H9 (cell line): Measurements from ENCODE around the gene CCDC85A. TPM values are rescaled to one million over a fixed set of nuclear protein-coding genes. Genes with fewer than 3 reads are reported as not detected.

ENCODE experiments used
- DNase-seq: peaks from one replicate; pipeline ENCODE4 v3.0.0-alpha.2; 2017
- H2AFZ ChIP-seq: one replicate; pipeline ENCODE4 v1.6.1; 2013; ENCODE audit warnings: mild to moderate bottlenecking, low read length, control low read depth, moderate library complexity
- H2AK5ac ChIP-seq: 2 replicates; pipeline ENCODE4 v1.6.1; 2013; ENCODE audit warnings: low read length, control low read depth, mixed read lengths; ENCODE audit not compliant: insufficient read length
- H2BK120ac ChIP-seq: one replicate; pipeline ENCODE4 v1.6.1; 2013; ENCODE audit warnings: low read depth, mild to moderate bottlenecking, low read length, control low read depth, inconsistent platforms; ENCODE audit not compliant: poor library complexity, severe bottlenecking
- H2BK12ac ChIP-seq: 2 replicates; pipeline ENCODE4 v1.6.1; 2013; ENCODE audit warnings: low read length, control low read depth, mixed read lengths, low read depth; ENCODE audit not compliant: insufficient read length
- H2BK15ac ChIP-seq: 2 replicates; pipeline ENCODE4 v1.6.1; 2013; ENCODE audit warnings: low read depth, low read length, control low read depth
- H2BK20ac ChIP-seq: one replicate; pipeline ENCODE4 v1.6.1; 2013; ENCODE audit warnings: low read depth, mild to moderate bottlenecking, low read length, control low read depth, inconsistent platforms; ENCODE audit not compliant: poor library complexity, severe bottlenecking
- H2BK5ac ChIP-seq: 2 replicates; pipeline ENCODE4 v1.6.1; 2013; ENCODE audit warnings: low read length, control low read depth, mixed read lengths; ENCODE audit not compliant: insufficient read length
- H3K14ac ChIP-seq: 2 replicates; pipeline ENCODE4 v1.6.1; 2013; ENCODE audit warnings: low read length, control low read depth; ENCODE audit not compliant: insufficient read depth
- H3K18ac ChIP-seq: 2 replicates; pipeline ENCODE4 v1.6.1; 2013; ENCODE audit warnings: low read depth, mild to moderate bottlenecking, mixed read lengths, low read length, control low read depth; ENCODE audit not compliant: insufficient read length
- H3K23ac ChIP-seq: 2 replicates; pipeline ENCODE4 v1.6.1; 2013; ENCODE audit warnings: low read length, control low read depth, mixed read lengths, low read depth; ENCODE audit not compliant: insufficient read length
- H3K23me2 ChIP-seq: 2 replicates; pipeline ENCODE4 v1.6.1; 2013; ENCODE audit warnings: low read depth, mild to moderate bottlenecking, mixed read lengths, low read length, control low read depth; ENCODE audit not compliant: insufficient read length, poor library complexity, severe bottlenecking
- H3K27ac ChIP-seq: 2 replicates; pipeline ENCODE4 v1.5.1; 2013; ENCODE audit warnings: low read length, control low read depth, mixed read lengths, low read depth; ENCODE audit not compliant: insufficient read length
- H3K27me3 ChIP-seq: 2 replicates; pipeline ENCODE4 v1.6.1; 2013; ENCODE audit warnings: low read length, control low read depth, inconsistent platforms; ENCODE audit not compliant: insufficient read depth
- H3K4ac ChIP-seq: 2 replicates; pipeline ENCODE4 v1.6.1; 2013; ENCODE audit warnings: low read depth, mild to moderate bottlenecking, control low read depth, inconsistent platforms, low read length, moderate library complexity
- H3K4me1 ChIP-seq: 2 replicates; pipeline ENCODE4 v1.6.1; 2013; ENCODE audit warnings: low read length, control low read depth, inconsistent platforms; ENCODE audit not compliant: insufficient read depth
- H3K4me2 ChIP-seq: 2 replicates; pipeline ENCODE4 v1.6.1; 2013; ENCODE audit warnings: low read length, control low read depth, mixed read lengths; ENCODE audit not compliant: insufficient read length, insufficient read depth
- H3K56ac ChIP-seq: 2 replicates; pipeline ENCODE4 v1.6.1; 2013; ENCODE audit warnings: low read depth, mild to moderate bottlenecking, mixed read lengths, low read length, control low read depth; ENCODE audit not compliant: insufficient read length
- H3K79me1 ChIP-seq: 2 replicates; pipeline ENCODE4 v1.6.1; 2013; ENCODE audit warnings: low read depth, mild to moderate bottlenecking, moderate library complexity, low read length, control low read depth, inconsistent platforms; ENCODE audit not compliant: insufficient read depth, poor library complexity, severe bottlenecking
- H3K79me2 ChIP-seq: 2 replicates; pipeline ENCODE4 v1.6.1; 2013; ENCODE audit warnings: low read length, control low read depth, inconsistent platforms; ENCODE audit not compliant: insufficient read depth
- H3K9ac ChIP-seq: 2 replicates; pipeline ENCODE4 v1.6.1; 2013; ENCODE audit warnings: low read length, control low read depth, mixed read lengths; ENCODE audit not compliant: insufficient read length; ENCODE audit errors: extremely low read depth
- H3K9me3 ChIP-seq: one replicate; pipeline ENCODE4 v1.6.1; 2013; ENCODE audit warnings: low read depth, low read length, inconsistent platforms; ENCODE audit not compliant: control insufficient read depth
- H3T11ph ChIP-seq: one replicate; pipeline ENCODE4 v1.6.1; 2013; ENCODE audit warnings: mild to moderate bottlenecking, low read length, control low read depth, inconsistent platforms
- H4K20me1 ChIP-seq: one replicate; pipeline ENCODE4 v1.6.1; 2013; ENCODE audit not compliant: control insufficient read depth, insufficient read length, insufficient read depth
- H4K5ac ChIP-seq: 2 replicates; pipeline ENCODE4 v1.6.1; 2013; ENCODE audit warnings: low read depth, mild to moderate bottlenecking, mixed read lengths, low read length, control low read depth; ENCODE audit not compliant: insufficient read length
- H4K8ac ChIP-seq: replicated peaks from 2 replicates; pipeline ENCODE4 v1.6.1; 2013; ENCODE audit warnings: low read length, control low read depth, mixed read lengths, low read depth; ENCODE audit not compliant: insufficient read length
- H4K91ac ChIP-seq: 2 replicates; pipeline ENCODE4 v1.6.1; 2013; ENCODE audit warnings: low read depth, mild to moderate bottlenecking, moderate library complexity, mixed read lengths, low read length, control low read depth; ENCODE audit not compliant: insufficient read length
- H3K27ac Mint-ChIP-seq, 3 experiments: 2 replicates in 2 of 3; 3 replicates in 1 of 3; pipeline ENCODE4 v1.8.0; 2020 to 2021; ENCODE audit warnings: mixed read lengths in 3 of 3, mild to moderate bottlenecking in 1 of 3, moderate library complexity in 1 of 3
- H3K27me3 Mint-ChIP-seq: 2 replicates; pipeline ENCODE4 v1.8.0; 2021; ENCODE audit warnings: low read depth, mild to moderate bottlenecking, moderate library complexity, mixed read lengths
- H3K36me3 Mint-ChIP-seq, 3 experiments: 2 replicates in 2 of 3; 3 replicates in 1 of 3; pipeline ENCODE4 v1.8.0; 2020 to 2021; ENCODE audit warnings: low read depth in 3 of 3, mixed read lengths in 3 of 3; ENCODE audit not compliant: insufficient read depth in 1 of 3
- H3K4me1 Mint-ChIP-seq, 2 experiments: 2 replicates each; pipeline ENCODE4 v1.8.0; 2020; ENCODE audit warnings: mixed read lengths in 2 of 2
- H3K4me3 Mint-ChIP-seq, 2 experiments: 2 replicates in 1 of 2; 3 replicates in 1 of 2; pipeline ENCODE4 v1.8.0; 2020 to 2021; ENCODE audit warnings: mild to moderate bottlenecking in 2 of 2, mixed read lengths in 2 of 2, moderate library complexity in 1 of 2
- H3K9me3 Mint-ChIP-seq, 2 experiments: 2 replicates in 1 of 2; 3 replicates in 1 of 2; pipeline ENCODE4 v1.8.0; 2020; ENCODE audit warnings: mild to moderate bottlenecking in 2 of 2, mixed read lengths in 2 of 2, moderate library complexity in 1 of 2
- CTCF ChIP-seq: fragments of 200-600 bp; sonication (generic); conservative IDR thresholded peaks from 3 replicates; pipeline ENCODE4 v1.8.0; 2021; ENCODE audit warnings: antibody characterized with exemption, mild to moderate bottlenecking
- WGBS: extraction: QIAGEN DNeasy Blood & Tissue Kit; methylation state at CpG from one replicate; pipeline ENCODE4 v1.1.7; 2013; ENCODE audit warnings: missing lambda C conversion rate, low lambda C conversion rate, mixed read lengths; ENCODE audit not compliant: insufficient read length; ENCODE audit errors: extremely low coverage; 5-methylcytosine and 5-hydroxymethylcytosine counted together
- total RNA-seq: library from RNA; stranded (reverse); gene quantifications from 2 replicates; pipeline ENCODE4 v1.2.1, GENCODE V29; 2021

CCDC85A gene
- total RNA-seq, 1 experiment from 2014 or later = 0.17 TPM

- Histone ChIP-seq H2BK120ac (no peak overlapping the region), H2AK5ac (no peak overlapping the region), H2BK12ac (no peak overlapping the region), H3K23me2 (no peaks in the 10 kb centered on the region), H3K4me1 (no peaks in the 10 kb centered on the region), H3K23ac (no peak overlapping the region), H3K79me2 (no peaks in the 10 kb centered on the region), H2AFZ (no peak overlapping the region), H3K9ac (no peak overlapping the region), H3K4ac (no peak overlapping the region), H3K79me1 (peaks cover 3% of the 10 kb centered on the region), H3K9me3 (no peaks in the 10 kb centered on the region), H3K4me2 (no peak overlapping the region), H3K27ac (no peak overlapping the region), H3T11ph (no peak overlapping the region), H3K27me3 (no peaks in the 10 kb centered on the region), H3K18ac (no peak overlapping the region), H4K8ac (no peak overlapping the region), H2BK5ac (no peak overlapping the region), H3K56ac (no peak overlapping the region), H2BK15ac (no peak overlapping the region), H4K20me1 (no peaks in the 10 kb centered on the region), H4K91ac (no peak overlapping the region), H3K14ac (no peak overlapping the region), H2BK20ac (no peak overlapping the region), H4K5ac (no peak overlapping the region)
- Mint-ChIP-seq H3K36me3 (peaks cover 0 to 9% (median 8%) of the 10 kb centered on the region in 3 experiments; a peak in 3 of 7 replicates), H3K9me3 (no peaks in the 10 kb centered on the region; a peak in 1 of 5 replicates), H3K4me3 (no peak overlapping the region), H3K4me1 (no peaks in the 10 kb centered on the region), H3K27me3 (peaks cover 88% of the 10 kb centered on the region), H3K27ac (no peak overlapping the region)
- DNase-seq = no peak
- no CpG with 5 or more reads among the region's 5 CpGs for WGBS
- TF ChIP-seq CTCF = no peak
These were observed 13.3 kb upstream of the CCDC85A start for GRCh38 chr2:56170504-56170903.
